Endometrial microvascular endothelial cells (primary cell): Measurements from ENCODE around the gene RGS12. TPM values are rescaled to one million over a fixed set of nuclear protein-coding genes. Genes with fewer than 3 reads are reported as not detected.
"Not testable (repeated sequence)": the region's sequence is repeated elsewhere in the genome, so short reads cannot be mapped to it uniquely, and the experiment has no call there.

ENCODE experiments used
- in situ Hi-C: cut with HindIII; loops from 2 replicates; pipeline ENCODE4 v1.10.0; 2017; ENCODE audit warnings: low sequenced_read_pairs, low pct_unique_long_range_greater_than_20kb; ENCODE audit errors: inconsistent ontology term
- total RNA-seq: library from RNA; depleted of rRNA; stranded (reverse); fragments of >200 nt; gene quantifications from one replicate; pipeline ENCODE4 v1.2.3, GENCODE V29; 2015; ENCODE audit errors: inconsistent ontology term

Gene RGS12
- total RNA-seq, 1 donor from 2014 or later, result 38.2 TPM

- in situ Hi-C loops, result no loop called here
These were observed 875 bp downstream of the RGS12 start for GRCh38 chr4:3293401-3294391.

- in situ Hi-C loops, result no loop called here
These were observed 1.8 kb downstream of the RGS12 start for GRCh38 chr4:3294401-3295241.

GRCh38 chr4:3295837-3296624 lies 3.2 kb downstream of the RGS12 start:
- in situ Hi-C loops, result no loop called here

- in situ Hi-C loops, result no loop called here
These were observed 3.8 kb downstream of the RGS12 start for GRCh38 chr4:3296651-3297050.

GRCh38 chr4:3297066-3297859 lies 4.4 kb downstream of the RGS12 start:
- in situ Hi-C loops, result no loop called here

GRCh38 chr4:3299122-3299975 lies 6.5 kb downstream of the RGS12 start:
- in situ Hi-C loops, result no loop called here

GRCh38 chr4:3299976-3300671 lies 7.3 kb downstream of the RGS12 start:
- in situ Hi-C loops, result no loop called here

- in situ Hi-C loops, result not testable (repeated sequence)
These were observed 8.1 kb downstream of the RGS12 start for GRCh38 chr4:3300882-3301281.

GRCh38 chr4:3301450-3302172 lies 8.8 kb downstream of the RGS12 start:
- in situ Hi-C loops, result no loop called here

GRCh38 chr4:3302173-3302785 lies 9.5 kb downstream of the RGS12 start:
- in situ Hi-C loops, result no loop called here

GRCh38 chr4:3302786-3303564 lies 10.2 kb downstream of the RGS12 start:
- in situ Hi-C loops, result no loop called here

GRCh38 chr4:3303565-3303824 lies 10.7 kb downstream of the RGS12 start:
- in situ Hi-C loops, result no loop called here

GRCh38 chr4:3303923-3304710 lies 11.3 kb downstream of the RGS12 start:
- in situ Hi-C loops, result no loop called here

- in situ Hi-C loops, result no loop called here
These were observed 12.2 kb downstream of the RGS12 start for GRCh38 chr4:3304831-3305609.
